ENCODE data around the gene USP17L17. TPM values are rescaled to one million over a fixed set of nuclear protein-coding genes. Genes with fewer than 3 reads are reported as not detected.
"Not testable (repeated sequence)": the region's sequence is repeated elsewhere in the genome, so short reads cannot be mapped to it uniquely, and the experiment has no call there.

Gene USP17L17
- not detected in 2 replicates for total RNA-seq (2014; rRNA removed; shearing (Covaris generic))

DNA sequence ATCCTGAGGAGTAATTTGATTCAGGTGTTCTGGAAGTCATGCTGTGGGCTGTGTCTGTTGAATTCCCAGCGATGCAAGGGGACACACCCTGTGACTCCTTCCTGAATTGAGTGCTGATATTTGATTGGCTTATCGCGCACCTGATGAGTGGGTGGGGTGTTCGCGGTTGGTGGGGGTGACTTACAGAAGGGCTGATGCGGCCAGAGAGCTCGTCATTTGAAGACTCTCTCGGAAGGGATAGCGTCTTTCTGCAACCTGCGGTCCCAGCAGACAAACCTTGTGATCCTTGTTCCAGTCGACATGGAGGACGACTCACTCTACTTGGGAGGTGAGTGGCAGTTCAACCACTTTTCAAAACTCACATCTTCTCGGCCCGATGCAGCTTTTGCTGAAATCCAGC, at the start of gene USP17L17:
Gene USP17L17, plus strand, starts transcription at position 301 of the 400 bp plus-strand sequence. Its CDS starts 0 bp downstream, at position 301.
- DNase-seq (ENCODE audit: low read depth): not testable (repeated sequence)

DNA sequence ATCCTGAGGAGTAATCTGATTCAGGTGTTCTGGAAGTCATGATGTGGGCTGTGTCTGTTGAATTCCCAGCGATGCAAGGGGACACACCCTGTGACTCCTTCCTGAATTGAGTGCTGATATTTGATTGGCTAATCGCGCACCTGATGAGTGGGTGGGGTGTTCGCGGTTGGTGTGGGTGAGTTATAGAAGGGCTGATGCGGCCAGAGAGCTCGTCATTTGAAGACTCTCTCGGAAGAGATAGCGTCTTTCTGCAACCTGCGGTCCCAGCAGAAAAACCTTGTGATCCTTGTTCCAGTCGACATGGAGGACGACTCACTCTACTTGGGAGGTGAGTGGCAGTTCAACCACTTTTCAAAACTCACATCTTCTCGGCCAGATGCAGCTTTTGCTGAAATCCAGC, 33.3 kb upstream of the USP17L17 start, which contains the start of gene USP17L10:
Gene USP17L10, plus strand, starts transcription at position 301 of the 400 bp plus-strand sequence. Its CDS starts 0 bp downstream, at position 301.
- DNase-seq (ENCODE audit: low read depth): not testable (repeated sequence)

- DNase-seq (ENCODE audit: low read depth): not testable (repeated sequence)
These were observed 29.0 kb upstream of the USP17L17 start for GRCh38 chr4:9214701-9215100.

DNA sequence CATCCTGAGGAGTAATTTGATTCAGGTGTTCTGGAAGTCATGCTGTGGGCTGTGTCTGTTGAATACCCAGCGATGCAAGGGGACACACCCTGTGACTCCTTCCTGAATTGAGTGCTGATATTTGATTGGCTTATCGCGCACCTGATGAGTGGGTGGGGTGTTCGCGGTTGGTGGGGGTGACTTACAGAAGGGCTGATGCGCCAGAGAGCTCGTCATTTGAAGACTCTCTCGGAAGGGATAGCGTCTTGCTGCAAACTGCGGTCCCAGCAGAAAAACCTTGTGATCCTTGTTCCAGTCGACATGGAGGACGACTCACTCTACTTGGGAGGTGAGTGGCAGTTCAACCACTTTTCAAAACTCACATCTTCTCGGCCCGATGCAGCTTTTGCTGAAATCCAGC, 28.6 kb upstream of the USP17L17 start, which contains the start of gene USP17L11:
Gene USP17L11, plus strand, starts transcription at position 301 of the 400 bp plus-strand sequence. Its CDS starts 0 bp downstream, at position 301.
- DNase-seq (ENCODE audit: low read depth): not testable (repeated sequence)

DNA sequence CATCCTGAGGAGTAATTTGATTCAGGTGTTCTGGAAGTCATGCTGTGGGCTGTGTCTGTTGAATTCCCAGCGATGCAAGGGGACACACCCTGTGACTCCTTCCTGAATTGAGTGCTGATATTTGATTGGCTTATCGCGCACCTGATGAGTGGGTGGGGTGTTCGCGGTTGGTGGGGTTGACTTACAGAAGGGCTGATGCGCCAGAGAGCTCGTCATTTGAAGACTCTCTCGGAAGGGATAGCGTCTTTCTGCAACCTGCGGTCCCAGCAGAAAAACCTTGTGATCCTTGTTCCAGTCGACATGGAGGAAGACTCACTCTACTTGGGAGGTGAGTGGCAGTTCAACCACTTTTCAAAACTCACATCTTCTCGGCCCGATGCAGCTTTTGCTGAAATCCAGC, 23.8 kb upstream of the USP17L17 start, which contains the start of gene USP17L12:
Gene USP17L12, plus strand, starts transcription at position 301 of the 400 bp plus-strand sequence. Its CDS starts 0 bp downstream, at position 301.
- not testable (repeated sequence) for DNase-seq (ENCODE audit: low read depth)

GRCh38 chr4:9224596-9224995, 19.1 kb upstream of the USP17L17 start, which contains the start of gene USP17L13:
USP17L13 (plus strand) TSS chr4:9224896; CDS start chr4:9224896, 0 bp downstream.
- DNase-seq (ENCODE audit: low read depth): not testable (repeated sequence)

DNA sequence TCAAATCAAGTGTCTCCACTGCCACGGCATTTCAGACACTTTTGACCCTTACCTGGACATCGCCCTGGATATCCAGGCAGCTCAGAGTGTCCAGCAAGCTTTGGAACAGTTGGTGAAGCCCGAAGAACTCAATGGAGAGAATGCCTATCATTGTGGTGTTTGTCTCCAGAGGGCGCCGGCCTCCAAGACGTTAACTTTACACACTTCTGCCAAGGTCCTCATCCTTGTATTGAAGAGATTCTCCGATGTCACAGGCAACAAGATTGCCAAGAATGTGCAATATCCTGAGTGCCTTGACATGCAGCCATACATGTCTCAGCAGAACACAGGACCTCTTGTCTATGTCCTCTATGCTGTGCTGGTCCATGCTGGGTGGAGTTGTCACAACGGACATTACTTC, 13.4 kb upstream of the USP17L17 start:
- not testable (repeated sequence) for DNase-seq (ENCODE audit: low read depth)

- not testable (repeated sequence) for DNase-seq (ENCODE audit: low read depth)
These were observed 9.6 kb upstream of the USP17L17 start, which contains the start of gene USP17L15 for GRCh38 chr4:9234085-9234484. USP17L15 (plus strand) TSS chr4:9234385; CDS start chr4:9234385, 0 bp downstream.

DNA sequence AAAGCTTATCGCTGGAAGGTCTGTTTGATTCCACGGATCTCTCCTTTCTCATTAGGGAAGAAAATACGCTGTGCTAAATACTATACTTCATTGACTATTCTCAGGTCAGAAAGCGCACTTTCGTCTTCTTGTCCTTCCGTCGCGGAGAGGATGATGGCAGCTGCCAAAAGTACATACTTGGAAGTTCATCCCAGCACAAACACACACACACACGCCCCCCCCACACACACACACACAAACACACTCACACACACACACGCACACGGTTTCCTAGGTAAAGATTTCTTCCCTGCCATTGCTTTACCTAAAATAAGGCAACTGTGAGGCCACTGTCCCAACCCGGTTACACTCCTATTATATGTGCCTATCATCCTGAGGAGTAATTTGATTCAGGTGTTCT, 5.2 kb upstream of the USP17L17 start:
- not testable (repeated sequence) for DNase-seq (ENCODE audit: low read depth)

DNA sequence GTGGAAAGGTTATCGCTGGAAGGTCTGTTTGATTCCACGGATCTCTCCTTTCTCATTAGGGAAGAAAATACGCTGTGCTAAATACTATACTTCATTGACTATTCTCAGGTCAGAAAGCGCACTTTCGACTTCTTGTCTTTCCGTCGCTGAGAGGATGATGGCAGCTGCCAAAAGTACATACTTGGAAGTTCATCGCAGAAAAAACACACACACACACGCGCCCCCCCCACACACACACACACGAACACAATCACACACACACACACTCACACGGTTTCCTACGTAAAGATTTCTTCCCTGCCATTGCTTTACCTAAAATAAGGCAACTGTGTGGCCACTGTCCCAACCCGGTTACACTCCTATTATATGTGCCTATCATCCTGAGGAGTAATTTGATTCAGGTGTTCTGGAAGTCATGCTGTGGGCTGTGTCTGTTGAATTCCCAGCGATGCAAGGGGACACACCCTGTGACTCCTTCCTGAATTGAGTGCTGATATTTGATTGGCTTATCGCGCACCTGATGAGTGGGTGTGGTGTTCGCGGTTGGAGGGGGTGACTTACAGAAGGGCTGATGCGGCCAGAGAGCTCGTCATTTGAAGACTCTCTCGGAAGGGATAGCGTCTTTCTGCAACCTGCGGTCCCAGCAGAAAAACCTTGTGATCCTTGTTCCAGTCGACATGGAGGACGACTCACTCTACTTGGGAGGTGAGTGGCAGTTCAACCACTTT, 4.4 kb downstream of the USP17L17 start, which contains the start of gene USP17L18:
Gene USP17L18, plus strand, starts transcription at position 678 of the 728 bp plus-strand sequence. Its CDS starts 0 bp downstream, at position 678.
- DNase-seq (ENCODE audit: low read depth): not testable (repeated sequence)

DNA sequence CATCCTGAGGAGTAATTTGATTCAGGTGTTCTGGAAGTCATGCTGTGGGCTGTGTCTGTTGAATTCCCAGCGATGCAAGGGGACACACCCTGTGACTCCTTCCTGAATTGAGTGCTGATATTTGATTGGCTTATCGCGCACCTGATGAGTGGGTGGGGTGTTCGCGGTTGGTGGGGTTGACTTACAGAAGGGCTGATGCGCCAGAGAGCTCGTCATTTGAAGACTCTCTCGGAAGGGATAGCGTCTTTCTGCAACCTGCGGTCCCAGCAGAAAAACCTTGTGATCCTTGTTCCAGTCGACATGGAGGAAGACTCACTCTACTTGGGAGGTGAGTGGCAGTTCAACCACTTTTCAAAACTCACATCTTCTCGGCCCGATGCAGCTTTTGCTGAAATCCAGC, 9.4 kb downstream of the USP17L17 start, which contains the start of gene USP17L19:
Gene USP17L19, plus strand, starts transcription at position 301 of the 400 bp plus-strand sequence. Its CDS starts 0 bp downstream, at position 301.
- not testable (repeated sequence) for DNase-seq (ENCODE audit: low read depth)

DNA sequence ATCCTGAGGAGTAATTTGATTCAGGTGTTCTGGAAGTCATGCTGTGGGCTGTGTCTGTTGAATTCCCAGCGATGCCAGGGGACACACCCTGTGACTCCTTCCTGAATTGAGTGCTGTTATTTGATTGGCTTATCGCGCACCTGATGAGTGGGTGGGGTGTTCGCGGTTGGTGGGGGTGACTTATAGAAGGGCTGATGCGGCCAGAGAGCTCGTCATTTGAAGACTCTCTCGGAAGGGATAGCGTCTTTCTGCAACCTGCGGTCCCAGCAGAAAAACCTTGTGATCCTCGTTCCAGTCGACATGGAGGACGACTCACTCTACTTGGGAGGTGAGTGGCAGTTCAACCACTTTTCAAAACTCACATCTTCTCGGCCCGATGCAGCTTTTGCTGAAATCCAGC, 14.1 kb downstream of the USP17L17 start, which contains the start of gene USP17L20:
Gene USP17L20, plus strand, starts transcription at position 301 of the 400 bp plus-strand sequence. Its CDS starts 0 bp downstream, at position 301.
- DNase-seq (ENCODE audit: low read depth): not testable (repeated sequence)

DNA sequence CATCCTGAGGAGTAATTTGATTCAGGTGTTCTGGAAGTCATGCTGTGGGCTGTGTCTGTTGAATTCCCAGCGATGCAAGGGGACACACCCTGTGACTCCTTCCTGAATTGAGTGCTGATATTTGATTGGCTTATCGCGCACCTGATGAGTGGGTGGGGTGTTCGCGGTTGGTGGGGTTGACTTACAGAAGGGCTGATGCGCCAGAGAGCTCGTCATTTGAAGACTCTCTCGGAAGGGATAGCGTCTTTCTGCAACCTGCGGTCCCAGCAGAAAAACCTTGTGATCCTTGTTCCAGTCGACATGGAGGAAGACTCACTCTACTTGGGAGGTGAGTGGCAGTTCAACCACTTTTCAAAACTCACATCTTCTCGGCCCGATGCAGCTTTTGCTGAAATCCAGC, 18.9 kb downstream of the USP17L17 start, which contains the start of gene USP17L21:
Gene USP17L21, plus strand, starts transcription at position 301 of the 400 bp plus-strand sequence. Its CDS starts 0 bp downstream, at position 301.
- DNase-seq (ENCODE audit: low read depth): not testable (repeated sequence)

GRCh38 chr4:9267319-9267718, 23.6 kb downstream of the USP17L17 start, which contains the start of gene USP17L22:
USP17L22 (plus strand) TSS chr4:9267619; CDS start chr4:9267619, 0 bp downstream.
- DNase-seq (ENCODE audit: low read depth): not testable (repeated sequence)

GRCh38 chr4:9271719-9272118, 28.0 kb downstream of the USP17L17 start:
- DNase-seq (ENCODE audit: low read depth): not testable (repeated sequence)

Other genes with a start within 250 kb of the USP17L17 start
- gene FAM90A26, start 73.5 kb upstream of the USP17L17 start, total RNA-seq (2014; rRNA removed; shearing (Covaris generic)): not detected in 2 replicates
- gene USP17L10, start 33.2 kb upstream of the USP17L17 start, total RNA-seq (2014; rRNA removed; shearing (Covaris generic)): not detected in 2 replicates
- not detected in 2 replicates for gene USP17L11, start 28.5 kb upstream of the USP17L17 start, total RNA-seq (2014; rRNA removed; shearing (Covaris generic))
- gene USP17L12, start 23.7 kb upstream of the USP17L17 start, total RNA-seq (2014; rRNA removed; shearing (Covaris generic)): not detected in 2 replicates
- gene USP17L13, start 19.0 kb upstream of the USP17L17 start, total RNA-seq (2014; rRNA removed; shearing (Covaris generic)): not detected in 2 replicates
- not detected in 2 replicates for gene USP17L15, start 9.5 kb upstream of the USP17L17 start, total RNA-seq (2014; rRNA removed; shearing (Covaris generic))
- not detected in 2 replicates for gene USP17L18, start 4.8 kb downstream of the USP17L17 start, total RNA-seq (2014; rRNA removed; shearing (Covaris generic))
- gene USP17L19, start 9.5 kb downstream of the USP17L17 start, total RNA-seq (2014; rRNA removed; shearing (Covaris generic)): not detected in 2 replicates
- gene USP17L20, start 14.2 kb downstream of the USP17L17 start, total RNA-seq (2014; rRNA removed; shearing (Covaris generic)): not detected in 2 replicates
- gene USP17L21, start 19.0 kb downstream of the USP17L17 start, total RNA-seq (2014; rRNA removed; shearing (Covaris generic)): not detected in 2 replicates
- gene USP17L22, start 23.7 kb downstream of the USP17L17 start, total RNA-seq (2014; rRNA removed; shearing (Covaris generic)): not detected in 2 replicates
- gene USP17L24, start 81.3 kb downstream of the USP17L17 start, total RNA-seq (2014; rRNA removed; shearing (Covaris generic)): not detected in 2 replicates
- gene USP17L25, start 86.0 kb downstream of the USP17L17 start, total RNA-seq (2014; rRNA removed; shearing (Covaris generic)): not detected in 2 replicates
- not detected in 2 replicates for gene USP17L26, start 90.8 kb downstream of the USP17L17 start, total RNA-seq (2014; rRNA removed; shearing (Covaris generic))
- gene USP17L5, start 95.5 kb downstream of the USP17L17 start, total RNA-seq (2014; rRNA removed; shearing (Covaris generic)): not detected in 2 replicates
- gene USP17L27, start 100.3 kb downstream of the USP17L17 start, total RNA-seq (2014; rRNA removed; shearing (Covaris generic)): not detected in 2 replicates
- gene USP17L28, start 105.0 kb downstream of the USP17L17 start, total RNA-seq (2014; rRNA removed; shearing (Covaris generic)): not detected in 2 replicates
- not detected in 2 replicates for gene USP17L29, start 109.8 kb downstream of the USP17L17 start, total RNA-seq (2014; rRNA removed; shearing (Covaris generic))
- not detected in 2 replicates for gene USP17L30, start 119.2 kb downstream of the USP17L17 start, total RNA-seq (2014; rRNA removed; shearing (Covaris generic))
- not detected in 2 replicates for gene DEFB131A, start 200.5 kb downstream of the USP17L17 start, total RNA-seq (2014; rRNA removed; shearing (Covaris generic))